ENCODE results near the gene DACH1.

The DACH1 gene

GRCh38 chr13:71613066-71613745, 253.8 kb downstream of the DACH1 start:
- Histone ChIP-seq H3K27ac (replicated peaks; ENCODE audit: low read length) (no peak overlapping the region), H4K8ac (ENCODE audit: low read depth, low read length) (no peak overlapping the region), H2AK5ac (ENCODE audit: low read depth, low read length) (no peak overlapping the region), H3K79me1 (ENCODE audit: low read depth, low read length) (no peaks in the 10 kb centered on the region), H3K4me3 (ENCODE audit: low read length in 2 of 2) (no peak overlapping the region), H2BK12ac (ENCODE audit: low read length) (no peak overlapping the region), H3K18ac (ENCODE audit: low read length) (no peak overlapping the region), H3K14ac (ENCODE audit: low read length) (no peak overlapping the region), H2BK120ac (ENCODE audit: low read depth, low read length) (no peak overlapping the region), H2AFZ (ENCODE audit: low read length) (no peak overlapping the region), H3K23ac (ENCODE audit: low read depth, low read length, poor library complexity) (no peak overlapping the region), H4K91ac (ENCODE audit: low read depth, low read length, poor library complexity) (no peak overlapping the region), H3K27me3 (ENCODE audit: control insufficient read depth in 3 of 3, insufficient read depth in 3 of 3, low read depth in 1 of 3, low read length in 3 of 3) (no peaks in the 10 kb centered on the region), H2BK15ac (ENCODE audit: low read length) (no peak overlapping the region), H3K9ac (ENCODE audit: low read depth, low read length, poor library complexity) (no peak overlapping the region), H3K36me3 (replicated peaks in 1 of 2; ENCODE audit: control insufficient read depth in 2 of 2, insufficient read depth in 2 of 2, low read length in 2 of 2) (no peaks in the 10 kb centered on the region), H3K4ac (ENCODE audit: low read length) (no peak overlapping the region), H3K4me2 (ENCODE audit: insufficient read depth, low read length, poor library complexity, severe bottlenecking) (no peak overlapping the region), H2BK5ac (ENCODE audit: low read length) (no peak overlapping the region), H3K4me1 (ENCODE audit: control insufficient read depth in 2 of 2, insufficient read depth in 1 of 2, low read depth in 1 of 2, low read length in 2 of 2) (no peaks in the 10 kb centered on the region), H3K9me3 (replicated peaks in 1 of 2; ENCODE audit: control insufficient read depth in 2 of 2, insufficient read depth in 1 of 2, low read depth in 1 of 2, low read length in 2 of 2) (no peaks in the 10 kb centered on the region)
- no CpG with 5 or more reads among the region's 6 CpGs for WGBS, 2 donors (ENCODE audit: extremely low coverage in 2 of 2, insufficient read length in 2 of 2, insufficient replicate concordance in 1 of 2)
- DNase-seq (ENCODE audit: low spot score): no peak

GRCh38 chr13:71611292-71611691, 255.7 kb downstream of the DACH1 start:
- no peak overlapping the region for H3K4me2 ChIP-seq (ENCODE audit: insufficient read depth, low read length, poor library complexity, severe bottlenecking)
- H3K18ac ChIP-seq (ENCODE audit: low read length): no peak overlapping the region
- no peak overlapping the region for H2AK5ac ChIP-seq (ENCODE audit: low read depth, low read length)
- no peak overlapping the region for H4K8ac ChIP-seq (ENCODE audit: low read depth, low read length)
- H3K4ac ChIP-seq (ENCODE audit: low read length): no peak overlapping the region
- H2BK12ac ChIP-seq (ENCODE audit: low read length): no peak overlapping the region
- no peak overlapping the region for H3K4me3 ChIP-seq (ENCODE audit: low read length in 2 of 2)
- no peak overlapping the region for H3K9ac ChIP-seq (ENCODE audit: low read depth, low read length, poor library complexity)
- no peak overlapping the region for H2BK120ac ChIP-seq (ENCODE audit: low read depth, low read length)
- H3K27me3 ChIP-seq (ENCODE audit: control insufficient read depth in 3 of 3, insufficient read depth in 3 of 3, low read depth in 1 of 3, low read length in 3 of 3): no peaks in the 10 kb centered on the region
- DNase-seq (ENCODE audit: low spot score): no peak
- H3K23ac ChIP-seq (ENCODE audit: low read depth, low read length, poor library complexity): no peak overlapping the region
- H4K91ac ChIP-seq (ENCODE audit: low read depth, low read length, poor library complexity): no peak overlapping the region
- H3K14ac ChIP-seq (ENCODE audit: low read length): no peak overlapping the region
- no peak overlapping the region for H3K27ac ChIP-seq (replicated peaks; ENCODE audit: low read length)
- no peaks in the 10 kb centered on the region for H3K79me1 ChIP-seq (ENCODE audit: low read depth, low read length)
- H2BK15ac ChIP-seq (ENCODE audit: low read length): no peak overlapping the region
- H2BK5ac ChIP-seq (ENCODE audit: low read length): no peak overlapping the region
- WGBS, 2 donors (ENCODE audit: extremely low coverage in 2 of 2, insufficient read length in 2 of 2, insufficient replicate concordance in 1 of 2): no CpG with 5 or more reads among the region's 3 CpGs
- no peaks in the 10 kb centered on the region for H3K36me3 ChIP-seq (replicated peaks in 1 of 2; ENCODE audit: control insufficient read depth in 2 of 2, insufficient read depth in 2 of 2, low read length in 2 of 2)
- H2AFZ ChIP-seq (ENCODE audit: low read length): no peak overlapping the region
- no peaks in the 10 kb centered on the region for H3K4me1 ChIP-seq (ENCODE audit: control insufficient read depth in 2 of 2, insufficient read depth in 1 of 2, low read depth in 1 of 2, low read length in 2 of 2)
- no peaks in the 10 kb centered on the region for H3K9me3 ChIP-seq (replicated peaks in 1 of 2; ENCODE audit: control insufficient read depth in 2 of 2, insufficient read depth in 1 of 2, low read depth in 1 of 2, low read length in 2 of 2)

- no peaks in the 10 kb centered on the region for H3K4me1 ChIP-seq (ENCODE audit: control insufficient read depth in 2 of 2, insufficient read depth in 1 of 2, low read depth in 1 of 2, low read length in 2 of 2)
Observed at GRCh38 chr13:71610876-71611275, 256.1 kb downstream of the DACH1 start.

GRCh38 chr13:71609271-71609670, 257.7 kb downstream of the DACH1 start:
- Histone ChIP-seq H2BK5ac (ENCODE audit: low read length) (no peak overlapping the region), H3K79me1 (ENCODE audit: low read depth, low read length) (no peaks in the 10 kb centered on the region), H3K4me2 (ENCODE audit: insufficient read depth, low read length, poor library complexity, severe bottlenecking) (no peak overlapping the region), H2AK5ac (ENCODE audit: low read depth, low read length) (no peak overlapping the region), H2BK120ac (ENCODE audit: low read depth, low read length) (no peak overlapping the region), H4K8ac (ENCODE audit: low read depth, low read length) (no peak overlapping the region), H3K27ac (replicated peaks; ENCODE audit: low read length) (no peak overlapping the region), H3K9me3 (replicated peaks in 1 of 2; ENCODE audit: control insufficient read depth in 2 of 2, insufficient read depth in 1 of 2, low read depth in 1 of 2, low read length in 2 of 2) (no peaks in the 10 kb centered on the region), H3K4ac (ENCODE audit: low read length) (no peak overlapping the region), H2BK12ac (ENCODE audit: low read length) (no peak overlapping the region), H2AFZ (ENCODE audit: low read length) (no peak overlapping the region), H3K23ac (ENCODE audit: low read depth, low read length, poor library complexity) (no peak overlapping the region), H3K4me3 (ENCODE audit: low read length in 2 of 2) (no peak overlapping the region), H3K9ac (ENCODE audit: low read depth, low read length, poor library complexity) (no peak overlapping the region), H3K18ac (ENCODE audit: low read length) (no peak overlapping the region), H3K14ac (ENCODE audit: low read length) (no peak overlapping the region), H4K91ac (ENCODE audit: low read depth, low read length, poor library complexity) (no peak overlapping the region), H3K27me3 (ENCODE audit: control insufficient read depth in 3 of 3, insufficient read depth in 3 of 3, low read depth in 1 of 3, low read length in 3 of 3) (no peaks in the 10 kb centered on the region), H2BK15ac (ENCODE audit: low read length) (no peak overlapping the region), H3K36me3 (replicated peaks in 1 of 2; ENCODE audit: control insufficient read depth in 2 of 2, insufficient read depth in 2 of 2, low read length in 2 of 2) (no peaks in the 10 kb centered on the region), H3K4me1 (ENCODE audit: control insufficient read depth in 2 of 2, insufficient read depth in 1 of 2, low read depth in 1 of 2, low read length in 2 of 2) (no peaks in the 10 kb centered on the region)
- no CpG with 5 or more reads among the region's 7 CpGs for WGBS, 2 donors (ENCODE audit: extremely low coverage in 2 of 2, insufficient read length in 2 of 2, insufficient replicate concordance in 1 of 2)
- DNase-seq (ENCODE audit: low spot score): no peak

More at GRCh38 chr13:71610876-71611275, 256.1 kb downstream of the DACH1 start:
- no peak overlapping the region for H3K9ac ChIP-seq (ENCODE audit: low read depth, low read length, poor library complexity)
- H2BK15ac ChIP-seq (ENCODE audit: low read length): no peak overlapping the region
- H3K36me3 ChIP-seq (replicated peaks in 1 of 2; ENCODE audit: control insufficient read depth in 2 of 2, insufficient read depth in 2 of 2, low read length in 2 of 2): no peaks in the 10 kb centered on the region
- no peak overlapping the region for H2BK5ac ChIP-seq (ENCODE audit: low read length)
- no peak overlapping the region for H3K23ac ChIP-seq (ENCODE audit: low read depth, low read length, poor library complexity)
- H3K18ac ChIP-seq (ENCODE audit: low read length): no peak overlapping the region
- H3K9me3 ChIP-seq (replicated peaks in 1 of 2; ENCODE audit: control insufficient read depth in 2 of 2, insufficient read depth in 1 of 2, low read depth in 1 of 2, low read length in 2 of 2): no peaks in the 10 kb centered on the region
- no peak for DNase-seq (ENCODE audit: low spot score)
- H3K79me1 ChIP-seq (ENCODE audit: low read depth, low read length): no peaks in the 10 kb centered on the region
- no peak overlapping the region for H3K4me3 ChIP-seq (ENCODE audit: low read length in 2 of 2)
- H3K14ac ChIP-seq (ENCODE audit: low read length): no peak overlapping the region
- no peak overlapping the region for H2BK12ac ChIP-seq (ENCODE audit: low read length)
- no peak overlapping the region for H3K27ac ChIP-seq (replicated peaks; ENCODE audit: low read length)
- H2AFZ ChIP-seq (ENCODE audit: low read length): no peak overlapping the region
- H4K8ac ChIP-seq (ENCODE audit: low read depth, low read length): no peak overlapping the region
- no peak overlapping the region for H4K91ac ChIP-seq (ENCODE audit: low read depth, low read length, poor library complexity)
- WGBS, 2 donors (ENCODE audit: extremely low coverage in 2 of 2, insufficient read length in 2 of 2, insufficient replicate concordance in 1 of 2): 100% methylated on average over 1 of the region's 5 CpGs; no CpG with 5 or more reads in 1 of the 2 donors
- H2BK120ac ChIP-seq (ENCODE audit: low read depth, low read length): no peak overlapping the region
- H3K4ac ChIP-seq (ENCODE audit: low read length): no peak overlapping the region
- H2AK5ac ChIP-seq (ENCODE audit: low read depth, low read length): no peak overlapping the region
- H3K4me2 ChIP-seq (ENCODE audit: insufficient read depth, low read length, poor library complexity, severe bottlenecking): no peak overlapping the region
- no peaks in the 10 kb centered on the region for H3K27me3 ChIP-seq (ENCODE audit: control insufficient read depth in 3 of 3, insufficient read depth in 3 of 3, low read depth in 1 of 3, low read length in 3 of 3)
